GM12891 (cell line): ENCODE data around the gene GALNT3.

Experiments
- DNase-seq: peaks from one replicate; pipeline ENCODE4 v3.0.0; 2011; ENCODE audit warnings: low spot score; ENCODE audit not compliant: insufficient read length
- FAIRE-seq: peaks from 2 replicates; lab custom pipeline; 2011; peaks lifted over from hg19 to GRCh38; lab: Jason Lieb, UNC
- PAX5 ChIP-seq: IDR thresholded peaks from 2 replicates; pipeline ENCODE4 v1.6.1; 2011; ENCODE audit warnings: low read length, moderate library complexity, mild to moderate bottlenecking; ENCODE audit not compliant: insufficient read depth, severe bottlenecking
- POLR2A ChIP-seq: IDR thresholded peaks from 2 replicates; pipeline ENCODE4 v1.6.1; 2011; ENCODE audit warnings: low read depth, low read length, control low read depth
- POLR2AphosphoS5 ChIP-seq: IDR thresholded peaks from 2 replicates; pipeline ENCODE4 v1.6.1; 2011; ENCODE audit warnings: low read depth, low read length, control low read depth
- POU2F2 ChIP-seq: IDR thresholded peaks from 2 replicates; pipeline ENCODE4 v1.6.1; 2011; ENCODE audit warnings: low read depth, mild to moderate bottlenecking, control low read depth, low read length, moderate library complexity
- SPI1 ChIP-seq: IDR thresholded peaks from 2 replicates; pipeline ENCODE4 v1.6.1; 2011; ENCODE audit warnings: low read depth, low read length, control low read depth
- TAF1 ChIP-seq: IDR thresholded peaks from 2 replicates; pipeline ENCODE4 v1.6.1; 2011; ENCODE audit warnings: low read depth, low read length, control low read depth

GALNT3 gene

GRCh38 chr2:165700531-165700930, 93.5 kb downstream of the GALNT3 start:
- no peak for DNase-seq
- no peak for TF ChIP-seq POU2F2
- TF ChIP-seq PAX5: no peak
- no peak for TF ChIP-seq POLR2A
- no peak for TF ChIP-seq POLR2AphosphoS5
- no peak for TF ChIP-seq SPI1
- no peak for TF ChIP-seq TAF1
- no peak for FAIRE-seq

- no peak for DNase-seq
- TF ChIP-seq PAX5 (no peak), SPI1 (no peak), POLR2A (no peak), POLR2AphosphoS5 (no peak), TAF1 (no peak), POU2F2 (no peak)
- no peak for FAIRE-seq
Observed at GRCh38 chr2:165699946-165700345, 94.1 kb downstream of the GALNT3 start.

GRCh38 chr2:165698444-165698884, 95.6 kb downstream of the GALNT3 start:
- peak; percentile 2 for DNase-seq
- TF ChIP-seq TAF1 (no peak), POLR2A (no peak), SPI1 (no peak), POU2F2 (no peak), POLR2AphosphoS5 (no peak), PAX5 (no peak)
- FAIRE-seq: no peak

- FAIRE-seq: no peak
- TF ChIP-seq TAF1 (no peak), PAX5 (no peak), POLR2A (no peak), POLR2AphosphoS5 (no peak), SPI1 (no peak), POU2F2 (no peak)
- DNase-seq: no peak
Observed at GRCh38 chr2:165697748-165698443, 96.2 kb downstream of the GALNT3 start.
